Neuronal stem cell (in vitro differentiated cells): ENCODE measurements around the gene CDC20B.
A peak's percentile ranks its signal among the peaks of the same experiment; 100 is the strongest.
"Not testable (repeated sequence)": the region's sequence is repeated elsewhere in the genome, so short reads cannot be mapped to it uniquely, and the experiment has no call there.

Experiments
- DNase-seq: peaks from one replicate; pipeline ENCODE4 v3.0.0-alpha.2; 2013; ENCODE audit warnings: low spot score
- H2AFZ ChIP-seq: one replicate; pipeline ENCODE4 v1.6.1; 2013; ENCODE audit warnings: mild to moderate bottlenecking, low read length, inconsistent platforms
- H2AK5ac ChIP-seq: 2 replicates; pipeline ENCODE4 v1.6.1; 2013; ENCODE audit warnings: low read depth, mild to moderate bottlenecking, inconsistent platforms, low read length, moderate library complexity, mixed read lengths
- H2BK120ac ChIP-seq: 2 replicates; pipeline ENCODE4 v1.6.1; 2013; ENCODE audit warnings: low read depth, mild to moderate bottlenecking, inconsistent platforms, low read length, moderate library complexity, mixed read lengths
- H2BK12ac ChIP-seq: one replicate; pipeline ENCODE4 v1.6.1; 2013; ENCODE audit warnings: low read length, inconsistent platforms
- H2BK15ac ChIP-seq: 2 replicates; pipeline ENCODE4 v1.6.1; 2013; ENCODE audit warnings: mild to moderate bottlenecking, low read length, inconsistent platforms, mixed read lengths
- H2BK5ac ChIP-seq: one replicate; pipeline ENCODE4 v1.6.1; 2013; ENCODE audit warnings: inconsistent platforms, mild to moderate bottlenecking, low read length, moderate library complexity
- H3K14ac ChIP-seq: one replicate; pipeline ENCODE4 v1.6.1; 2013; ENCODE audit warnings: low read length, inconsistent platforms
- H3K18ac ChIP-seq: 2 replicates; pipeline ENCODE4 v1.6.1; 2013; ENCODE audit warnings: low read length, inconsistent platforms
- H3K23ac ChIP-seq: 2 replicates; pipeline ENCODE4 v1.6.1; 2013; ENCODE audit warnings: low read depth, mild to moderate bottlenecking, mixed read lengths, low read length, inconsistent platforms; ENCODE audit not compliant: poor library complexity
- H3K27ac ChIP-seq: replicated peaks from 3 replicates; pipeline ENCODE4 v1.5.1; 2013; ENCODE audit warnings: low read length, inconsistent platforms
- H3K27me3 ChIP-seq, 3 experiments: 2 replicates each; pipeline ENCODE4 v1.6.1; 2013; ENCODE audit warnings: low read length in 3 of 3, mild to moderate bottlenecking in 2 of 3, inconsistent platforms in 1 of 3, low read depth in 1 of 3, mixed read lengths in 1 of 3, moderate library complexity in 1 of 3; ENCODE audit not compliant: control insufficient read depth in 3 of 3, insufficient read depth in 3 of 3
- H3K36me3 ChIP-seq, 2 donors: replicated peaks in 1 of 2; 2 replicates each; pipeline ENCODE4 v1.6.1; 2013; ENCODE audit warnings: low read length in 2 of 2; ENCODE audit not compliant: control insufficient read depth in 2 of 2, insufficient read depth in 2 of 2
- H3K4ac ChIP-seq: 2 replicates; pipeline ENCODE4 v1.6.1; 2013; ENCODE audit warnings: inconsistent platforms, mild to moderate bottlenecking, low read length, moderate library complexity
- H3K4me1 ChIP-seq, 2 donors: 1 replicate in 1 of 2; 2 replicates in 1 of 2; pipeline ENCODE4 v1.6.1; 2013; ENCODE audit warnings: low read length in 2 of 2, low read depth in 1 of 2; ENCODE audit not compliant: control insufficient read depth in 2 of 2, insufficient read depth in 1 of 2
- H3K4me2 ChIP-seq: one replicate; pipeline ENCODE4 v1.6.1; 2013; ENCODE audit warnings: mild to moderate bottlenecking, low read length, inconsistent platforms; ENCODE audit not compliant: insufficient read depth, poor library complexity, severe bottlenecking
- H3K4me3 ChIP-seq, 2 donors: 2 replicates each; pipeline ENCODE4 v1.5.1; 2013; ENCODE audit warnings: low read length in 2 of 2, mild to moderate bottlenecking in 2 of 2, inconsistent platforms in 1 of 2, moderate library complexity in 1 of 2
- H3K79me1 ChIP-seq: one replicate; pipeline ENCODE4 v1.6.1; 2013; ENCODE audit warnings: low read depth, mild to moderate bottlenecking, inconsistent platforms, low read length, moderate library complexity
- H3K9ac ChIP-seq: one replicate; pipeline ENCODE4 v1.6.1; 2013; ENCODE audit warnings: mild to moderate bottlenecking, low read depth, low read length, inconsistent platforms; ENCODE audit not compliant: poor library complexity
- H3K9me3 ChIP-seq, 2 donors: replicated peaks in 1 of 2; 2 replicates each; pipeline versions ENCODE3 to v1.6.1; 2013; ENCODE audit warnings: low read length in 2 of 2, mild to moderate bottlenecking in 2 of 2, inconsistent platforms in 1 of 2, low read depth in 1 of 2, mixed read lengths in 1 of 2, moderate library complexity in 1 of 2; ENCODE audit not compliant: control insufficient read depth in 2 of 2, insufficient read depth in 1 of 2
- H4K8ac ChIP-seq: one replicate; pipeline ENCODE4 v1.6.1; 2013; ENCODE audit warnings: low read depth, mild to moderate bottlenecking, inconsistent platforms, low read length, moderate library complexity
- H4K91ac ChIP-seq: one replicate; pipeline ENCODE4 v1.6.1; 2013; ENCODE audit warnings: low read length, low read depth, mild to moderate bottlenecking, inconsistent platforms; ENCODE audit not compliant: poor library complexity
- WGBS, 2 donors: extraction: QIAGEN DNeasy Blood & Tissue Kit; methylation state at CpG; one replicate each; pipeline ENCODE4 v1.1.7; 2013; ENCODE audit warnings: missing lambda C conversion rate in 2 of 2, mixed read lengths in 1 of 2; ENCODE audit not compliant: insufficient read length in 2 of 2, insufficient replicate concordance in 1 of 2; ENCODE audit errors: extremely low coverage in 2 of 2; 5-methylcytosine and 5-hydroxymethylcytosine counted together

CDC20B gene

GRCh38 chr5:55101556-55102276 is 71.3 kb downstream of the CDC20B start:
- H3K4me2 ChIP-seq, result no peak overlapping the region
- H3K4me1 ChIP-seq, result peaks cover 0 to 4% of the 10 kb centered on the region in 2 donors
- no peaks in the 10 kb centered on the region for H3K27me3 ChIP-seq
- no peak overlapping the region for H3K18ac ChIP-seq
- H3K9ac ChIP-seq, result no peak overlapping the region
- no peak overlapping the region for H3K27ac ChIP-seq
- H3K4ac ChIP-seq, result no peak overlapping the region
- no peak overlapping the region for H4K8ac ChIP-seq
- no peak overlapping the region for H3K4me3 ChIP-seq
- no peak overlapping the region for H2BK12ac ChIP-seq
- DNase-seq, result no peak
- H3K9me3 ChIP-seq, result no peaks in the 10 kb centered on the region
- H3K79me1 ChIP-seq, result no peaks in the 10 kb centered on the region
- no peak overlapping the region for H2BK15ac ChIP-seq
- WGBS, 2 donors, result no CpG with 5 or more reads among the region's 5 CpGs
- H2AFZ ChIP-seq, result no peak overlapping the region
- H2AK5ac ChIP-seq, result no peak overlapping the region
- H2BK5ac ChIP-seq, result no peak overlapping the region
- no peak overlapping the region for H2BK120ac ChIP-seq
- H4K91ac ChIP-seq, result no peak overlapping the region
- H3K36me3 ChIP-seq, result no peaks in the 10 kb centered on the region
- no peak overlapping the region for H3K23ac ChIP-seq
- H3K14ac ChIP-seq, result no peak overlapping the region

GRCh38 chr5:55101148-55101547 is 71.8 kb downstream of the CDC20B start:
- H3K27me3 ChIP-seq, H3K9me3 ChIP-seq, H3K4me2 ChIP-seq, DNase-seq, H3K4me1 ChIP-seq, H3K4me3 ChIP-seq, H3K27ac ChIP-seq, H3K36me3 ChIP-seq, H3K23ac ChIP-seq, H3K14ac ChIP-seq, H2BK15ac ChIP-seq, H3K9ac ChIP-seq, H4K8ac ChIP-seq, H2BK120ac ChIP-seq, H4K91ac ChIP-seq, H3K18ac ChIP-seq, H3K4ac ChIP-seq, H2AFZ ChIP-seq, H2AK5ac ChIP-seq, H2BK5ac ChIP-seq, H3K79me1 ChIP-seq, H2BK12ac ChIP-seq: not testable (repeated sequence)

- Histone ChIP-seq H3K36me3 (no peaks in the 10 kb centered on the region), H4K8ac (no peak overlapping the region)
Observed at GRCh38 chr5:55096861-55097260, 76.1 kb downstream of the CDC20B start.

GRCh38 chr5:55096182-55096581 is 76.8 kb downstream of the CDC20B start:
- Histone ChIP-seq H4K91ac (no peak overlapping the region), H3K9me3 (no peaks in the 10 kb centered on the region), H3K79me1 (no peaks in the 10 kb centered on the region), H3K4me1 (no peaks in the 10 kb centered on the region), H2AFZ (no peak overlapping the region), H4K8ac (no peak overlapping the region), H2BK120ac (no peak overlapping the region), H3K9ac (no peak overlapping the region), H2BK12ac (no peak overlapping the region), H2AK5ac (no peak overlapping the region), H3K36me3 (no peaks in the 10 kb centered on the region), H3K27me3 (no peaks in the 10 kb centered on the region), H3K14ac (no peak overlapping the region), H3K18ac (no peak overlapping the region), H3K23ac (no peak overlapping the region), H2BK15ac (no peak overlapping the region), H3K4me2 (no peak overlapping the region), H3K27ac (no peak overlapping the region), H3K4ac (no peak overlapping the region), H3K4me3 (no peak overlapping the region), H2BK5ac (no peak overlapping the region)
- no peak for DNase-seq
- no CpG with 5 or more reads among the region's 3 CpGs for WGBS, 2 donors

More at GRCh38 chr5:55096861-55097260, 76.1 kb downstream of the CDC20B start:
- H3K18ac ChIP-seq, result peak overlapping the region; percentile 21
- H3K27me3 ChIP-seq, result no peaks in the 10 kb centered on the region
- no peak overlapping the region for H3K4me3 ChIP-seq
- peak overlapping the region; percentile 42 for H3K14ac ChIP-seq
- H3K9me3 ChIP-seq, result no peaks in the 10 kb centered on the region
- H4K91ac ChIP-seq, result peak overlapping the region; percentile 61
- no peak overlapping the region for H2BK15ac ChIP-seq
- H2AFZ ChIP-seq, result no peak overlapping the region
- H3K9ac ChIP-seq, result no peak overlapping the region
- no peak overlapping the region for H3K23ac ChIP-seq
- no peak overlapping the region for H2BK5ac ChIP-seq
- WGBS, 2 donors, result no CpG with 5 or more reads among the region's 6 CpGs
- DNase-seq, result no peak
- H3K4ac ChIP-seq, result no peak overlapping the region
- no peak overlapping the region for H3K27ac ChIP-seq
- no peak overlapping the region for H2AK5ac ChIP-seq
- no peak overlapping the region for H2BK12ac ChIP-seq
- no peaks in the 10 kb centered on the region for H3K4me1 ChIP-seq
- H3K79me1 ChIP-seq, result no peaks in the 10 kb centered on the region
- no peak overlapping the region for H3K4me2 ChIP-seq
- H2BK120ac ChIP-seq, result no peak overlapping the region
